ENCODE data around the gene HIKESHI.
"Not testable (repeated sequence)": the region's sequence is repeated elsewhere in the genome, so short reads cannot be mapped to it uniquely, and the experiment has no call there.

HIKESHI gene, protein sequence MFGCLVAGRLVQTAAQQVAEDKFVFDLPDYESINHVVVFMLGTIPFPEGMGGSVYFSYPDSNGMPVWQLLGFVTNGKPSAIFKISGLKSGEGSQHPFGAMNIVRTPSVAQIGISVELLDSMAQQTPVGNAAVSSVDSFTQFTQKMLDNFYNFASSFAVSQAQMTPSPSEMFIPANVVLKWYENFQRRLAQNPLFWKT

GRCh38 chr11:86302092-86302793 is at the start of gene HIKESHI:
TSS of gene HIKESHI (plus strand) at chr11:86302240. CDS start at chr11:86302449, 209 bp downstream.
- peak; percentile 69 to 83 for DNase-seq (ENCODE audit: low read depth in 2 of 2)

DNA sequence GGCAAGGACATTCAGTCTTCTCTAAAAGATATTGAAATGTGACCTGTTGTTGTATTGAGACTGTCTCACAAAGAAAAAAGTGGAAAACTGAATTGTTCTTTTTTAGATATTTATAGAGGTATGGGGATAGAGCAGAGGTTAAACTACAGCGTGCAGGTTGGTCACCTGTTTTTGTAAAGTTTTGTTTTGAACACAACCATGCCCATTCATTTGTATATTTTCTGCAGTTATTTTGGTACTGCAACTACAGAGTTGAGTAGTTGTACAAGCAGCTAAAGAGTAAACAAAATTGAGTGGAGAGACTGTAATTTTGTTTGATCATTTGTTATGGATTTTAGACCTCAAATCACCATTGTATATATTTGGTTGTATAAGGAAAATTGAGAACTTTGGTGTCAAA is 46.1 kb upstream of the HIKESHI start:
- DNase-seq (ENCODE audit: low read depth in 2 of 2), result no peak

DNA sequence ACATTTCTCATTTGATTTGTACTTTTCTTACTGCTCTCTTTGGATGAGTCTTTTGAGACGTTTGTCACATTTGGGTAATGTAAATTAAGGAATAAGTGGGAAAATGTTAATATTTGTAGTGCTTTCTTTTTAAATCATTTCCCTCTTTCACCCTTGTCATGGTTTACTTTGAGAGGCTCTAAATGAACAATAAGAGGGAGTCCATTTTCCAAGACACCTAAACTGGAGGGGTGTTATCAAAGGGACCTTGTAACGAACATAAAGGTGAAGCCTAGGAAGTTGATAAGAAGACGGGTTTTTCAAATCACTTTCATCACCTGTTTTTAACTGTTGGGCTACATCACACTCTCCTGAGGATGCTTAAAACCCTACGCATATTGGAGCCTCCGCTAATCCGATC is 45.4 kb upstream of the HIKESHI start:
- no peak for DNase-seq (ENCODE audit: low read depth in 2 of 2)

- DNase-seq (ENCODE audit: low read depth in 2 of 2), result no peak
Observed at GRCh38 chr11:86257446-86257845, 44.6 kb upstream of the HIKESHI start.

DNA sequence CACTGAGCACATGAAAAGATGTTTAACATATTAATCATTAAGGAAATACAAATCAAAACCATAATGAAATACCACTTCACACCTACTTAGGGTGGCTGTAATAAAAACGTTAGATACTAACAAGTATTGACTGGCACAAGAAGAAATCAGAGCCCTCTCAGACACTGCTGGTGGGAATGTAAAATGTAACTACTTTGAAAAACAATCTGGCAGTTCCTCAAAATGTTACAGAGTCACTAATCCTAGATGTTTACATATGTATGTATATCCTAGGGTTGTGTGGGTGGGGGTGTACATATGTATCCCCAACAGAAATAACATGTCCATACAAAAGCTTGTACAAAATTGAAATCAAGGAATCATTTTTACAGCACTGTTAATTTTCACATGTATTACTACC is 42.3 kb upstream of the HIKESHI start:
- DNase-seq (ENCODE audit: low read depth in 2 of 2), result no peak

- DNase-seq (ENCODE audit: low read depth in 2 of 2), result no peak
Observed at GRCh38 chr11:86261328-86261727, 40.7 kb upstream of the HIKESHI start.

DNA sequence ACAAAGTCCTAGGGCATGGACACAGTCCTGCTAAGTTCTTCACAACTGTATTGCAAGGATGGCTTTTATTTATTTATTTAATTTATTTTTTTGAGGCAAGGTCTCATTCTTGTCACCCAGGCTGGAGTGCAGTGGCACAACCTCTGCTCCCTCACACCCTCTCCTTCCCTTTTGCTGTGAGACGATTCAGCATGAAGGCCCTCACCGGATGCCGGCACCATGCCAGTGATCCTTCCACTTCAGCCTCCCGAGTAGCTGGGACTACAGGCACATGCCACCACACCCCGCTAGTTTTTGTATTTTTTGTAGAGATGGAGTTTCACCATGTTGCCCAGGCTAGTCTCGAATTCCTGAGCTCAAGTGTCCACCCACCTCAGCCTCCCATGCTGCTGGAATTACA is 39.7 kb upstream of the HIKESHI start:
- DNase-seq (ENCODE audit: low read depth in 2 of 2), result no peak

DNA sequence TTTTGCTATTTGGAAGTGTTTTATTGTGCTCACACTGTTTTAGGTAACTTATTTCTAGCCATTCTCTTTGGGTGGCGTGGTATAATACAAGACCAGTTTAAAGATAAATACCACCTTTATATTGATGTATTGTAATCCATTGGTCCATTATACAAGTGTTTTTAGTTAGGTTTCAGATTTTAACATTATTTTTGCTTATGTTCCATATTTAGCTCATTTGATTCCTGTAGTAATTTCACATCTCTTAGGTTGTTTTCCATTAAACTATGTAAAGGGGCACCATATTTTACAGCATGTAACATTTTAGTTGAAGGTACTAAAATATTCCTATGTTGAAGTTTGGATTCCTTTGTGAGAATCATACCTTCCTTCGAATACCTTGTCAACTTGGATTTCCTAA is 37.4 kb upstream of the HIKESHI start:
- DNase-seq (ENCODE audit: low read depth in 2 of 2), result no peak

- no peak for DNase-seq (ENCODE audit: low read depth in 2 of 2)
Observed at GRCh38 chr11:86265194-86265593, 36.8 kb upstream of the HIKESHI start.

GRCh38 chr11:86269645-86270044 is 32.4 kb upstream of the HIKESHI start:
- DNase-seq (ENCODE audit: low read depth in 2 of 2), result no peak

- no peak for DNase-seq (ENCODE audit: low read depth in 2 of 2)
Observed at GRCh38 chr11:86274503-86274902, 27.5 kb upstream of the HIKESHI start.

DNA sequence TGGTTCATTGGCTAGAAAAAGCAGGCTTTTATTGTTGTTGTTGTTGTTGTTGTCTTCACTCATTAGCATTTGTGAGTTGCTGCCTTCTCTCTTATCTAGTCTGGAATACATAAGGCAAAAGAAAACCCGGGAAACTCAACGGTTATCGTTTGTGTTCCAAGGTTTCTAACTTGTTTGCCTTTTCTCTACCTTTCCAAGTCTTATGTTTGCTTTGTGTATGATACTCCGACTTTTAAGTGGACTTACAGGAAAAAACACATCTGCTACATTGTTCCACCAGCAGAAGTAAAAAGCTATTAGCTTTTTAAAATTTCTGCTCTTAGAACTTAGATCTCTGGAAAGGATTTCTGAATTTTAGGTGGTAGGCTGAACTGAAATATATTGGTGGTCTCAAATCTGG is 27.0 kb upstream of the HIKESHI start:
- no peak for DNase-seq (ENCODE audit: low read depth in 2 of 2)

GRCh38 chr11:86275493-86276370 is 26.3 kb upstream of the HIKESHI start:
- DNase-seq (ENCODE audit: low read depth in 2 of 2), result no peak

GRCh38 chr11:86277741-86278140 is 24.3 kb upstream of the HIKESHI start:
- DNase-seq (ENCODE audit: low read depth in 2 of 2), result no peak

GRCh38 chr11:86278226-86278625 is 23.8 kb upstream of the HIKESHI start:
- DNase-seq (ENCODE audit: low read depth in 2 of 2), result no peak

DNA sequence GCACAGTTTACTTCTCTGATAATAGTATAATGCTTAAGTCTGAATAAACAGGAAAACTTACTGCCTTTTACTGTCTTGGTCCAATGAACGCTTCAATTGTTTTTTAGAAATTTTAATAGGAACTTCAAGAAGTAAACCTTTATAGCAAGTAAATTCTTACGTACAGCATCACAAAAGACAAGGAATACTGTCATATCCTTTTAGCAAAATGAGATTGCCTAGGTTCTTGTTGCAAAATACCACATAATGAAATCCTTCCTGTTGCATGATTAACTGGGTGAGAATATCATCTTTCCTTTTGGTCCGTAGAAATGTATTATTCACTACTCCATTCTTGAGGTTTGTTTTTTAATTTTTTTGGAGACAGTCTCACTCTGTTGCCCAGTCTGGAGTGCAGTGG is 22.3 kb upstream of the HIKESHI start:
- DNase-seq (ENCODE audit: low read depth in 2 of 2), result no peak

DNA sequence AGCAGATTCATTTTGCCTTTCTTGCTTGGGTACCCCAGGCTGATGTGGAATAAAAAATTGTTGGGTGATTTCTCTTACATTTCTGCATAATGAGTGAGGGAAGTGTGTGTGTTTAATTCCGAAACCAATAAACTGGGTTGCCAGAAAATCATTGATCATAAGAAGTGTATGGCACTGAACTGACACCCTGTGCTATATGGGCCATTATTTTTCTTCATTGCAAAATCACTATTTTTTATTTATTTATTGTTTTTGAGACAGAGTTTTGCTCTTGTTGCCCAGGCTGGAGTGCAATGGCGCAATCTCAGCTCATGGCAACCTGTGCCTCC is 14.6 kb upstream of the HIKESHI start:
- DNase-seq (ENCODE audit: low read depth in 2 of 2), result no peak

DNA sequence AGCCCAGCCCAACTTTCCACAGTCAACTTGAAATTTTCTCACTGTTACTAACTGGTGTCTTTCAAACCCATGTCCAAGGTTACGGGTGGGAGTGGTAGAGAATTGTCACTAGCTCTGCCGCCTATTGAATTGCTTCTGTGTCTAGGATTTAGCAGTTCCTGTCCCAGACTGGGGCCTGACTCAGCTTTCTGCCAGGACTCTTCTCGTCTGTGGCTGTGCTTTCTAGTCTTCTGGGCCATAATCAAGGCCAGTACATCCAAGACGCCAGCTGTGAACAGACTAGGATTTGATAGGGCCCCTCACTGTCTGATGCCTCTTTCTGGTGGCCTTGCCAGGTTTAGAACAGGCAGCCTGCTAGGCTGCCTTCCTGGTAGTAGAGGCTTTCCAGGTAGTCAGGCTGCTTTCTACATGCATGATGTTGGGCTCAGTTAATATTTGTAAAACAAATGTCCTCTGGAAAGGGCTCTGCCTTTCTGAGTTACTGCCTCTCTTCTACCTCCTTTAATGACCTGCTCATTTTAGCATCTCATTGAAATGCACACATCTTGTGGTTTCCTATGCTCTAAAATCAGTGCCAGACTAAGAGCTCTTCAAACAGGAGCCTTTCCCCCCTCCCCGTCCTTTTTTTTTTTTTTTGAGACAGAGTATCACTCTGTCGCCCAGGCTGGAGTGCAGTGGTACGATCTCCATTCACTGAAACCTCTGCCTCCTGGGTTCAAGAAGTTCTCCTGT is 13.1 kb upstream of the HIKESHI start:
- DNase-seq (ENCODE audit: low read depth in 2 of 2), result no peak

GRCh38 chr11:86289508-86290280 is 12.3 kb upstream of the HIKESHI start:
- not testable (repeated sequence) for DNase-seq (ENCODE audit: low read depth in 2 of 2)

DNA sequence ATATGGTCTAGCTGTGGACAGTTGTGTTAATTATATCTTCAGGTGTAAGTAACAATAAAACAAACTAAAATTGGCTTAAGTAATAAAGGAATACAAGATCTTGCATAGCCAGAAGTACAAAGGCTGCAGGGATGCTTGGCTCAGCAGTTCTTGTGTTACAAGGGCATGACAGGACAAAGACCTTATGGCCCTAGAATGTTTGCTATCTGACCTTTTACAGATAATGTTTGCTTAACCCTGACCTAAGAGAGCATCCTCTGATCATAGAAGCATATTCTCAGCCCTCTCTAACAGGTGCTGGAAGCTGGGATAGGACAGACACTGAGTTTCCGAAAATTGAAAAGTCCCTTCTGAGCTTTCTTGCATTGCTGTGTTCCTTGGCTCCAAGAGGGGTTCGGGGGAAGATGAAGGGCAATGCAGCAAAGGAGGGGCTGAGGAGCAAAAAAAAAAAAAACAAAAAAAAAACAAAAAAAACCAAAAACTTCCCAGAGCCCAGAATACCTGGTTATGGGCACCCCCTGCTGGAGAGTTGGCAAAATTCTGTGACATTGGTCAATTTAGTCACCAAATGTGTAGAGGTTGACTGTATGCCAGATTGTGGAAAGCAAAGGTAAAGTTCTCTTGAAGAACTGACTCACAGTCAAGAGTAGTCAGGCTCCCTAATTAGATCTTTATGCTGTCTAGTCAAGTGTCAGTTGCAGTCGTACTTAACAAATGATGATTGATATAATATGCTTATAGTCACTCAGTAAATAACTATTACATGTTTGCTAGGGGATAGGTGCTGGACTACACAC is 10.4 kb upstream of the HIKESHI start:
- DNase-seq (ENCODE audit: low read depth in 2 of 2), result peak; percentile 7 to 56

All from stimulated activated CD4-positive, alpha-beta T cell treated with anti-CD3 and anti-CD28 coated beads, Interleukin-1b, Interleukin-23, amount 100 ng/mL, for 1 hour (primary cell).